HL-60 (cell line): Measurements from ENCODE around the gene TBX4.

Experiments used
- DNase-seq, 2 experiments: peaks; one replicate each; pipeline ENCODE4 v3.0.0-alpha.2; 2010 to 2020; ENCODE audit warnings: low read depth in 1 of 2, low spot score in 1 of 2
- H3K27ac ChIP-seq: fragments of 250-450 bp; sonication (Bioruptor Pico); replicated peaks from 2 replicates; pipeline ENCODE4 v1.5.1; 2020; ENCODE audit warnings: mild to moderate bottlenecking, moderate library complexity
- H3K27me3 ChIP-seq: fragments of 250-450 bp; sonication (Bioruptor Pico); 2 replicates; pipeline ENCODE4 v1.5.1; 2021; ENCODE audit warnings: mild to moderate bottlenecking, moderate library complexity; ENCODE audit not compliant: insufficient read depth, poor library complexity, severe bottlenecking
- H3K4me3 ChIP-seq: replicated peaks from 2 replicates; pipeline ENCODE4 v1.5.1; 2011; ENCODE audit warnings: mild to moderate bottlenecking, control low read depth, low read length; ENCODE audit not compliant: insufficient read depth
- CTCF ChIP-seq: IDR thresholded peaks from one replicate; pipeline ENCODE4 v1.5.1; 2011; ENCODE audit warnings: low read length, control low read depth, inconsistent platforms; ENCODE audit not compliant: insufficient read depth
- GABPA ChIP-seq: IDR thresholded peaks from 2 replicates; pipeline ENCODE4 v1.6.1; 2012; ENCODE audit warnings: low read depth
- POLR2AphosphoS5 ChIP-seq: IDR thresholded peaks from 2 replicates; pipeline ENCODE4 v1.6.1; 2012; ENCODE audit warnings: low read depth
- REST ChIP-seq: IDR thresholded peaks from 2 replicates; pipeline ENCODE4 v1.6.1; 2012; ENCODE audit warnings: low read depth; ENCODE audit not compliant: insufficient replicate concordance
- SPI1 ChIP-seq: IDR thresholded peaks from 2 replicates; pipeline ENCODE4 v1.6.1; 2012; ENCODE audit warnings: low read depth, mild to moderate bottlenecking, borderline replicate concordance

Gene TBX4

GRCh38 chr17:61531223-61531622, 79.0 kb downstream of the TBX4 start:
- TF ChIP-seq SPI1: no peak
- no peak for TF ChIP-seq CTCF
- TF ChIP-seq GABPA: no peak
- TF ChIP-seq POLR2AphosphoS5: no peak
- no peak for TF ChIP-seq REST
- H3K27me3 ChIP-seq: no peaks in the 10 kb centered on the region
- no peak overlapping the region for H3K27ac ChIP-seq
- H3K4me3 ChIP-seq: no peak overlapping the region
- no peak for DNase-seq

- TF ChIP-seq REST (no peak), POLR2AphosphoS5 (no peak), CTCF (no peak), SPI1 (no peak), GABPA (no peak)
- no peak for DNase-seq
- no peak overlapping the region for H3K27ac ChIP-seq
- H3K27me3 ChIP-seq: no peaks in the 10 kb centered on the region
- H3K4me3 ChIP-seq: no peak overlapping the region
Measured at GRCh38 chr17:61532826-61533225, 80.6 kb downstream of the TBX4 start.

DNA sequence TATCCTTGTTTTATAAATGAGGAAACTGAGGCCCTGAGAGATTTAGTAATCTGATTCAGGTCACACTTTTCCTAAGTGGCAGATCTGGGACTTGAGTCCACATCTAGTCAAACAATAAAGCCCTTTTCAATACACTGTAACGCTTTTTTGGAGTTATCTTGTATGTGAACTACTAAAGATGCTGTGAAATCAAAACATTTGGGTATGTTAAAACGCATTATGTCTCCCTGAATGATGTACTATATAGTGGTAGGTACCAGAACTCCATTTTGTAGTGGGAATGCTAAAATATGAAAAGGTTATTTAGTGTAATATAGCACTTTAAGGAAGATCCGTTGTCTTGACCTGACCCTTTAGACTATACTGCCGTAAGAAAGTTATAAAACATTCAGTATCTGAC, 81.6 kb downstream of the TBX4 start:
- no peak for DNase-seq
- Histone ChIP-seq H3K4me3 (no peak overlapping the region), H3K27ac (no peak overlapping the region), H3K27me3 (no peaks in the 10 kb centered on the region)
- TF ChIP-seq CTCF (no peak), POLR2AphosphoS5 (no peak), REST (no peak), GABPA (no peak), SPI1 (no peak)
